Body of pancreas (tissue), 4 donors: Measurements from ENCODE around the gene SUSD5. TPM values are rescaled to one million over a fixed set of nuclear protein-coding genes. Genes with fewer than 3 reads are reported as not detected.
"Not testable (repeated sequence)": the region's sequence is repeated elsewhere in the genome, so short reads cannot be mapped to it uniquely, and the experiment has no call there.

ENCODE experiments used
- ATAC-seq: fragments of 150-250 bp; one replicate; pipeline ENCODE4 v1.9.1; 2016
- DNase-seq, 4 donors: peaks; one replicate each; pipeline ENCODE4 v3.0.0-alpha.2; 2019
- H3K27ac ChIP-seq, 4 donors: fragments of 200-600 bp; sonication (generic); 1 replicate in 3 of 4; 2 replicates in 1 of 4; pipeline versions ENCODE4 v1.5.1 to v1.6.1; 2016 to 2019; ENCODE audit warnings: mild to moderate bottlenecking in 1 of 4, mixed read lengths in 1 of 4, moderate library complexity in 1 of 4
- H3K27me3 ChIP-seq, 2 donors: fragments of 200-600 bp; sonication (generic); one replicate each; pipeline ENCODE4 v1.6.0; 2016; ENCODE audit warnings: mild to moderate bottlenecking in 1 of 2
- H3K36me3 ChIP-seq, 2 donors: fragments of 200-600 bp; sonication (generic); replicated peaks in 1 of 2; 2 replicates each; pipeline ENCODE4 v1.5.1; 2016; ENCODE audit warnings: low read depth in 2 of 2; ENCODE audit not compliant: insufficient read depth in 1 of 2
- H3K4me1 ChIP-seq: fragments of 200-600 bp; sonication (generic); one replicate; pipeline ENCODE4 v1.6.0; 2016
- H3K4me3 ChIP-seq, 2 donors: fragments of 200-600 bp; sonication (generic); 1 replicate in 1 of 2; 2 replicates in 1 of 2; pipeline ENCODE4 v1.5.1; 2016 to 2019
- H3K9me3 ChIP-seq, 3 donors: fragments of 200-600 bp; sonication (generic); 1 replicate in 2 of 3; 2 replicates in 1 of 3; pipeline ENCODE4 v1.5.1; 2016
- POLR2A ChIP-seq, 3 donors: fragments of 450-650 bp; IDR thresholded peaks; one replicate each; pipeline ENCODE4 v1.6.1; 2016; ENCODE audit warnings: antibody characterized with exemption in 3 of 3, mild to moderate bottlenecking in 2 of 3
- WGBS, 2 donors: methylation state at CpG; one replicate each; pipeline ENCODE4 v1.1.5; 2017; 5-methylcytosine and 5-hydroxymethylcytosine counted together
- intact Hi-C: fragments of 100-400 bp; cut with DNase I; formaldehyde crosslinking; loops from one replicate; pipeline ENCODE4 v1.15.1; 2023
- total RNA-seq, 2 donors: library from RNA; depleted of rRNA; stranded (reverse); fragments of >200 nt; gene quantifications; one replicate each; pipeline ENCODE4 v1.1.0, GENCODE V29; 2016
- TF ChIP-seq, protein P1 (sequence below), 7 experiments: fragments of 450-650 bp in 4 of 7; fragments of 200-600 bp in 3 of 7; sonication (generic) in 3 of 7; IDR thresholded peaks; one replicate each; pipeline ENCODE4 v1.5.1; 2016 to 2019; ENCODE audit warnings: antibody characterized with exemption in 7 of 7

SUSD5 gene
- total RNA-seq, 2 donors from 2014 or later, result 1.8 TPM; not detected in 1

DNA sequence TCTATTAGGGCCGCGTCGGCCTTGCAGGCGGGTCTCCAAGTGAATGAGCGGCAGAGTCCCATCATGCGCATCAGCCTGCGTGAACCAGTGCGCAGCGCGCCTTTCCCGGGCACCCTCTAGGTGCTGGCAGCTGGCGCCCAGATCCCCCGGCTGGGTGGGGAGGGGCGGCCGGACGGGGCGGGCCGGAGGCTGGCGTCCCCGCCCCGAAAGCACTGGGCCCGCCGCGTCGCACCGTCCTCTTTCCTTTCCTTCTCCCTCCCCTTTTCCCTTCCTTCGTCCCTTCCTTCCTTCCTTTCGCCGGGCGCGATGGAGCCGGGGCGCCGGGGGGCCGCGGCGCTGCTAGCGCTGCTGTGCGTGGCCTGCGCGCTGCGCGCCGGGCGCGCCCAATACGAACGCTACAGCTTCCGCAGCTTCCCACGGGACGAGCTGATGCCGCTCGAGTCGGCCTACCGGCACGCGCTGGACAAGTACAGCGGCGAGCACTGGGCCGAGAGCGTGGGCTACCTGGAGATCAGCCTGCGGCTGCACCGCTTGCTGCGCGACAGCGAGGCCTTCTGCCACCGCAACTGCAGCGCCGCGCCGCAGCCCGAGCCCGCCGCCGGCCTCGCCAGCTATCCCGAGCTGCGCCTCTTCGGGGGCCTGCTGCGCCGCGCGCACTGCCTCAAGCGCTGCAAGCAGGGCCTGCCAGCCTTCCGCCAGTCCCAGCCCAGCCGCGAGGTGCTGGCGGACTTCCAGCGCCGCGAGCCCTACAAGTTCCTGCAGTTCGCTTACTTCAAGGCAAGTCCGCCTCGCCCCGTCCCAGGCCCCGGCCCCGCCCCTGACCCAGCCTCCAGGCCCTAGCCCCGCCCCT lies 104.6 kb downstream of the SUSD5 start, which contains the start of gene CRTAP:
TSS of gene CRTAP (plus strand) at position 243 of the 850 bp plus-strand sequence. CDS start at position 307, 64 bp downstream.
- no peaks in the 10 kb centered on the region for H3K27me3 ChIP-seq
- H3K4me3 ChIP-seq, result peak within 1 kb of the TSS; percentile 20
- TF ChIP-seq, protein P1, sequence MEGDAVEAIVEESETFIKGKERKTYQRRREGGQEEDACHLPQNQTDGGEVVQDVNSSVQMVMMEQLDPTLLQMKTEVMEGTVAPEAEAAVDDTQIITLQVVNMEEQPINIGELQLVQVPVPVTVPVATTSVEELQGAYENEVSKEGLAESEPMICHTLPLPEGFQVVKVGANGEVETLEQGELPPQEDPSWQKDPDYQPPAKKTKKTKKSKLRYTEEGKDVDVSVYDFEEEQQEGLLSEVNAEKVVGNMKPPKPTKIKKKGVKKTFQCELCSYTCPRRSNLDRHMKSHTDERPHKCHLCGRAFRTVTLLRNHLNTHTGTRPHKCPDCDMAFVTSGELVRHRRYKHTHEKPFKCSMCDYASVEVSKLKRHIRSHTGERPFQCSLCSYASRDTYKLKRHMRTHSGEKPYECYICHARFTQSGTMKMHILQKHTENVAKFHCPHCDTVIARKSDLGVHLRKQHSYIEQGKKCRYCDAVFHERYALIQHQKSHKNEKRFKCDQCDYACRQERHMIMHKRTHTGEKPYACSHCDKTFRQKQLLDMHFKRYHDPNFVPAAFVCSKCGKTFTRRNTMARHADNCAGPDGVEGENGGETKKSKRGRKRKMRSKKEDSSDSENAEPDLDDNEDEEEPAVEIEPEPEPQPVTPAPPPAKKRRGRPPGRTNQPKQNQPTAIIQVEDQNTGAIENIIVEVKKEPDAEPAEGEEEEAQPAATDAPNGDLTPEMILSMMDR (IDR thresholded peaks at IDR 0.05), result peak in 2 of 7 experiments; percentile 20 to 30
- peak; percentile 67 to 71 (median 70) for TF ChIP-seq POLR2A (IDR thresholded peaks at IDR 0.05)
- DNase-seq (peak; percentile 96 to 98 (median 97)), ATAC-seq (peak; percentile 94)
- H3K4me1 ChIP-seq, result peaks cover 24% of the 10 kb centered on the region
- H3K9me3 ChIP-seq, result no peaks in the 10 kb centered on the region
- H3K27ac ChIP-seq, result peak within 1 kb of the TSS; percentile 92 to 97 (median 96)
- H3K36me3 ChIP-seq, result no peaks in the 10 kb centered on the region
- intact Hi-C loops, result no loop called here
- 0 to 1% methylated on average over 47 to 97 of the region's 98 CpGs for WGBS, 2 donors

DNA sequence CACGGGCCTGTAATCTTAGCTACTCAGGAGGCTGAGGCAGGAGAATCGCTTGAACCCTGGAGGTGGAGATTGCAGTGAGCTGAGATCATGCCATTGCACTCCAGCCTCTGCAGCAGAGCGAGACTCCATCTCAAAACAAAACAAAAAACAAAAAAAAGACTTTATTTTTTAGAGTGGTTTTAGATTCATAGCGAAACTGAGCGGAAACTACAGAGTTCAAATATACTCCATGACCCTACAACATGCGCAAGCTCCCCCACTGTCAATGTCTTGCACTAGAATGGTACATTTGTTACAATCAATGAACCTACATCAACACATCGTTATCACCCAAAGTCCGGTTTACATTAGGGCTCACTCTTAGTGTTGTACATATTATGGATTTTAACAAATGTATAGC lies 107.0 kb downstream of the SUSD5 start:
- 90 to 95% methylated on average over 8 of the region's 8 CpGs for WGBS, 2 donors
- intact Hi-C loops, result no loop called here

DNA sequence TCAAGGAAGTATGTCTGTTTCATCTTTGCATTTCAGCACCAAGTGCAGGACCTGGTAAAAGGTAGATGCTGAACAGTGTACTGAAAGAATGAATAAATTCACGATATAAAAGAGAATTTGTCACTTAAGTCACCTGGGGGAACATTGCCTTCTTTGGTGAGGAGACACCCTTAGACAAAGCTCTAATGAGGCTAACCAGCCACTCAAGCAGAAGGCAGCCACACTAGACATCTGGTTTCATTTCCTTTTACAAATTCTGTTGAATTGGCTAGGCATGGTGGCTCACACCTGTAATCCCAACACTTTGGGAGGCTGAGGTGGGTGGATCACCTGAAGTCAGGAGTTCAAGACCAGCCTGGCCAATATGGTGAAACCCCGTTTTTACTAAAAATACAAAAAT lies 111.8 kb downstream of the SUSD5 start:
- H3K36me3 ChIP-seq, H3K4me3 ChIP-seq, H3K9me3 ChIP-seq, H3K27ac ChIP-seq, intact Hi-C loops, ATAC-seq, DNase-seq, H3K4me1 ChIP-seq, H3K27me3 ChIP-seq: not testable (repeated sequence)
- 56 to 86% methylated on average over 2 of the region's 2 CpGs for WGBS, 2 donors

More for the DNA sequence above, 107.0 kb downstream of the SUSD5 start:
- no peaks in the 10 kb centered on the region for H3K36me3 ChIP-seq
- DNase-seq (no peak), ATAC-seq (no peak)
- no peaks in the 10 kb centered on the region for H3K27me3 ChIP-seq
- TF ChIP-seq POLR2A (IDR thresholded peaks at IDR 0.05), result no peak
- H3K27ac ChIP-seq, result no peak overlapping the region
- H3K9me3 ChIP-seq, result no peaks in the 10 kb centered on the region
- peaks cover 24% of the 10 kb centered on the region for H3K4me1 ChIP-seq
- H3K4me3 ChIP-seq, result no peak overlapping the region

DNA sequence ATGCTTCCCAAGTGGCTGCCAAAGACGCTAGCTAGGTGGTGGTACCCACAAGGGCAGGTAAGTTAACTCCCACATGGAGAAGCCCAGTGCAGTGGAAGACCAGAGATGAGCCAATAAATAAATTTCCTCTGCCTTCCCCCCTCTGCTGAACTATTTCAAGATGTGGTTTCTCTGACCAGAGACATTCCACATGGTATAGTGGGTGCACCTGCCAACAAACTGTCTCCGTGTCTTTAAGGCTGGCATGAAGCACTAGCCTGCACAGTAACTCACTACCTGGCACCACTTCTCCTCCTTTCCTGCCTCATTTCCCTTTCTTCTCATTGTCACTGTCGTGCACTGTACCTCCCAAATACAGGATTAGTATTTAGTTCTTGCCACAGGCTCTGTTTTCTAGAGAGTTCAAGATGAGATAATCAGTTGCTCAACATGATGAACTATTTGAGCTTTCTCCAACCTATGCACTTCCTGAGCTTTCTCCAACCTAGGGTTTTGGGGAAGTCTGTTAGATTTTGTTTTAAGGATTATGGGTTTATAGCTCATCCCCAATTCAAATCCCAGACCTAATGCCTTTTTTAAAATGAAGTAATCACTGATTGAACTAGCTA lies 113.2 kb downstream of the SUSD5 start:
- no peak overlapping the region for H3K4me3 ChIP-seq
- no peak overlapping the region for H3K27ac ChIP-seq
- intact Hi-C loops, result no loop called here
- ATAC-seq (no peak), DNase-seq (no peak)
- 59 to 68% methylated on average over 2 to 3 of the region's 3 CpGs for WGBS, 2 donors
- H3K27me3 ChIP-seq, result no peaks in the 10 kb centered on the region
- TF ChIP-seq POLR2A (IDR thresholded peaks at IDR 0.05), result no peak
- TF ChIP-seq, protein P1 (IDR thresholded peaks at IDR 0.05), result no peak
- no peaks in the 10 kb centered on the region for H3K36me3 ChIP-seq
- H3K9me3 ChIP-seq, result no peaks in the 10 kb centered on the region
- H3K4me1 ChIP-seq, result no peaks in the 10 kb centered on the region

DNA sequence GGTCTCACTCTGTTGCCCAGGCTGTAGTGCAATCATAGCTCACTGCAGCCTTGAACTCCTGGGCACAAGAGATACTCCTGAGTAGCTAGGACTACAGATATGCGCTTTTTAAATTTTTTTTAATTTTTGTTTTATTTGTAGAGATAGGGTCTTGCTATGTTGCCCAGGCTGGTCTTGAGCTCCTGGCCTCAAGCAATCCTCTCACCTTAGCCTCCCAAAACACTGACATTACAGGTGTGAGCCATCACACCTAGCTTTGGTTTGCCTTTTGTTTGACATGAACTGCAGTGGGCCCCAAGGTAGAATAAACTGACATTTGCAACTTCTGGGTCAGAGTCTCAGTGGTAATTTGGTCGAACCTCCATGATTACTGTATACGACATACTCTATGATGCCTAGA lies 113.8 kb downstream of the SUSD5 start:
- WGBS, 2 donors, result 81 to 93% methylated on average over 3 of the region's 3 CpGs
- H3K36me3 ChIP-seq, result no peaks in the 10 kb centered on the region

More for the DNA sequence above, 113.8 kb downstream of the SUSD5 start:
- intact Hi-C loops, result no loop called here
- Histone ChIP-seq H3K27me3 (no peaks in the 10 kb centered on the region), H3K4me3 (no peak overlapping the region), H3K27ac (no peak overlapping the region), H3K9me3 (no peaks in the 10 kb centered on the region), H3K4me1 (no peaks in the 10 kb centered on the region)
- ATAC-seq (no peak), DNase-seq (no peak)
- no peak for TF ChIP-seq POLR2A (IDR thresholded peaks at IDR 0.05)
- TF ChIP-seq, protein P1 (IDR thresholded peaks at IDR 0.05), result no peak
